ENCODE data around the gene FBN1.

Gene FBN1

DNA sequence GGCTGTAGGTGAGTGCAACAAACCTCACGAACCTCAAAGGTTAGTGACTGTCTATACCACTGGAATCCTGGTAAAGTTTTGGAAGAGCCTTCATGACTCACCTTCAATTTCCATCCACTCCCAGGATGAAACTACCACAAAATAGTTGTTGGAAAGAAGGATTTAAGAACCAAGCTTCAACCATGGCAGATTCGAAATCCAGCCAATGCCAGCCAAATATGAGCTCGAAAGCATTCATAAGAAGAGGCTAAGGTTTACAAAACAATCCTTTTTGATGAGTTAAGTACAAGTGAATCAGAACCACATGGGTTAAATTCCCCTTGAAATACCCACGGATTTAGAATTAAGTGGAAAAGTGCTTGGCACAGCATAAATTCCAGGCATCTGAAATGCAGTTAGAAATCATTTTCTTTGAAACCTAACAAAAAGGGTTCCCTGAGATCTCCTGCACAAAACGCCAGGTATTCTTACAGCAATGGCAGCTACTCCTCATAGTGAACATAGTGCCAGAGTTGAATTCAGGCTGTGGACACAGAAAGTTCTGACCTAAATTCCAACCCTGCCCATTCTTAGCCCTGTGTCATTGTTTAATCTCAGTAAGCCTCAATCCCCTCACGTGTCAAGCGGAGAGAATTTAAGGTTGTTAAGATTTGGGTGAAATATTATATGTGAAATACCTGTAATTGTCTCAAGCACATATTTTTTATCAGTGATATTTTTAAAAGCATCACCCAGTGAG lies 89.2 kb downstream of the FBN1 start:
- H3K4me3 ChIP-seq (ENCODE audit: low read depth, low read length): no peak overlapping the region
- no peaks in the 10 kb centered on the region for H3K36me3 ChIP-seq
- no peaks in the 10 kb centered on the region for H3K27me3 ChIP-seq (ENCODE audit: insufficient read depth, low read depth, severe bottlenecking)
- TF ChIP-seq, protein P1, sequence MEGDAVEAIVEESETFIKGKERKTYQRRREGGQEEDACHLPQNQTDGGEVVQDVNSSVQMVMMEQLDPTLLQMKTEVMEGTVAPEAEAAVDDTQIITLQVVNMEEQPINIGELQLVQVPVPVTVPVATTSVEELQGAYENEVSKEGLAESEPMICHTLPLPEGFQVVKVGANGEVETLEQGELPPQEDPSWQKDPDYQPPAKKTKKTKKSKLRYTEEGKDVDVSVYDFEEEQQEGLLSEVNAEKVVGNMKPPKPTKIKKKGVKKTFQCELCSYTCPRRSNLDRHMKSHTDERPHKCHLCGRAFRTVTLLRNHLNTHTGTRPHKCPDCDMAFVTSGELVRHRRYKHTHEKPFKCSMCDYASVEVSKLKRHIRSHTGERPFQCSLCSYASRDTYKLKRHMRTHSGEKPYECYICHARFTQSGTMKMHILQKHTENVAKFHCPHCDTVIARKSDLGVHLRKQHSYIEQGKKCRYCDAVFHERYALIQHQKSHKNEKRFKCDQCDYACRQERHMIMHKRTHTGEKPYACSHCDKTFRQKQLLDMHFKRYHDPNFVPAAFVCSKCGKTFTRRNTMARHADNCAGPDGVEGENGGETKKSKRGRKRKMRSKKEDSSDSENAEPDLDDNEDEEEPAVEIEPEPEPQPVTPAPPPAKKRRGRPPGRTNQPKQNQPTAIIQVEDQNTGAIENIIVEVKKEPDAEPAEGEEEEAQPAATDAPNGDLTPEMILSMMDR (IDR thresholded peaks at IDR 0.05; ENCODE audit: low read depth, low read length): no peak
- H3K27ac ChIP-seq: no peak overlapping the region
- H3K9me3 ChIP-seq (ENCODE audit: severe bottlenecking): no peaks in the 10 kb centered on the region
- DNase-seq: no peak

DNA sequence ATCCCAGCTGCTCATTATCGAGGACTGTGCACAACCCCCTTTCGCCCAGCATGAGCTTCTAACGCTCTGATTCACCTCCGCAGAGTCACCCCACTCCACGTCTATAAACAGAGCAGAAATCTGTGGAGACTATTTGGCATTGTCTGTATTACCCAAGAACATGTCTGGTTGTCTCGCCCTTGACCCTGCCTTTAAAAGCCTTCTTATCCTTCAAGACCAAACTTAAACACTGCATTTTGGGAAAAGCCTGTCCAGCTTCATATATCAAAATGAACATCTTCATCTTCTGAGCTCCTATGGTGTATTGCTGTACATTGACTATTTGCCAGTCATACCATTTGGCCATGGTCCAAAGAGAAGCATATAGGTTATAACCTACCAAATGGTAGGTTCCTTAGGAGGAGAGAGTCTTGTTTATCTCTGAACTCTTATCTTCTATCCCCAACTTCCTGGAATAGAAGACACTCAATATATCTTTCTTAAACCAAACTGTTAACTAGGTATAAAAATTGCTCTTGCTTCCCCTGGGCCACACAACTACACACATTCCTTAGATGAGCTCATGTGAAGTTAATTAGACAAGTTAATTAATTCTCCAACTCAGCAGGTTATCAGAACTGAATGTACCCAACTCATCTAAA lies 90.1 kb downstream of the FBN1 start:
- TF ChIP-seq, protein P1 (IDR thresholded peaks at IDR 0.05; ENCODE audit: low read depth, low read length): no peak
- H3K9me3 ChIP-seq (ENCODE audit: severe bottlenecking): no peaks in the 10 kb centered on the region
- H3K27ac ChIP-seq: no peak overlapping the region
- DNase-seq: no peak
- no peaks in the 10 kb centered on the region for H3K36me3 ChIP-seq
- H3K27me3 ChIP-seq (ENCODE audit: insufficient read depth, low read depth, severe bottlenecking): no peaks in the 10 kb centered on the region
- H3K4me3 ChIP-seq (ENCODE audit: low read depth, low read length): no peak overlapping the region

DNA sequence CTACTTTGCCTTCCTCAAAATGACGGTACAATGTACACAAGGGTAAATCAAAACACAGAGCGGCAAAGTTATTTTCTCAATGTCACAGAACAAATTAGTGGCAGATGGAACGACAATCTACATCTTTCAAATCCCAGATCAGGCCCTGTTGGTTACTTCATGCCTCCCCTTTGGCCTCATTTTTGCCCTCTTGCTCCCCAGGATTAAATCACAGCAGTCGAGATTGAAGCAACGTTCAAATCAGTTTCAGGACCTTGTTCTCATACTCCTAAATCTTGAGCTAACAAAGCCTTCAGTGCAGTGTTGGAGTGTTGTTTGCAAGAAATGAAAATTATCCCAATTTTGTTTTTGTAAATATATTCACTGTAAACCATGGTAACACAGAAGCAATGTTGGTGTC lies 91.4 kb downstream of the FBN1 start:
- no peak for DNase-seq
- no peaks in the 10 kb centered on the region for H3K9me3 ChIP-seq (ENCODE audit: severe bottlenecking)
- H3K4me3 ChIP-seq (ENCODE audit: low read depth, low read length): no peak overlapping the region
- no peaks in the 10 kb centered on the region for H3K27me3 ChIP-seq (ENCODE audit: insufficient read depth, low read depth, severe bottlenecking)
- H3K36me3 ChIP-seq: no peaks in the 10 kb centered on the region
- H3K27ac ChIP-seq: no peak overlapping the region
- TF ChIP-seq, protein P1 (IDR thresholded peaks at IDR 0.05; ENCODE audit: low read depth, low read length): no peak

DNA sequence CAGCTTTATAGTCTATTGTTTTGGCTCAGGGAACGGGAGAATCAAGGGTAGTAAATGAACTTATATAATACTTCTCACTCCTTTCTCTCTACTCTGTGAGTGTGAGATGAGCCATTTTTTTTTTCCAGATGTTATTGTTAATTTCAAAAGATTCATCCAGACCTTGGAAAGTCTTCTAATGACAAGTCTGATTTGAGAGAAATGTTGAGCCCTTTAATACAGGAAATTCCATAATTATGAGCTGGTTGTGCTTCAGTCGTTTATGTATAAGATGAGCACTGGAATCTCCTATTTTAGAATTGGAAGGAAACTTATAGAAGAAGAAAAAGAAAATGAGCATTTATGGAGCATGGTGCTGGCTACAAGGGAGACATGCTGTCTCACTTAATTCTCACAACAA lies 92.0 kb downstream of the FBN1 start:
- Histone ChIP-seq H3K36me3 (no peaks in the 10 kb centered on the region), H3K4me3 (ENCODE audit: low read depth, low read length) (no peak overlapping the region), H3K27me3 (ENCODE audit: insufficient read depth, low read depth, severe bottlenecking) (no peaks in the 10 kb centered on the region), H3K9me3 (ENCODE audit: severe bottlenecking) (no peaks in the 10 kb centered on the region), H3K27ac (no peak overlapping the region)
- no peak for DNase-seq
- TF ChIP-seq, protein P1 (IDR thresholded peaks at IDR 0.05; ENCODE audit: low read depth, low read length): no peak

DNA sequence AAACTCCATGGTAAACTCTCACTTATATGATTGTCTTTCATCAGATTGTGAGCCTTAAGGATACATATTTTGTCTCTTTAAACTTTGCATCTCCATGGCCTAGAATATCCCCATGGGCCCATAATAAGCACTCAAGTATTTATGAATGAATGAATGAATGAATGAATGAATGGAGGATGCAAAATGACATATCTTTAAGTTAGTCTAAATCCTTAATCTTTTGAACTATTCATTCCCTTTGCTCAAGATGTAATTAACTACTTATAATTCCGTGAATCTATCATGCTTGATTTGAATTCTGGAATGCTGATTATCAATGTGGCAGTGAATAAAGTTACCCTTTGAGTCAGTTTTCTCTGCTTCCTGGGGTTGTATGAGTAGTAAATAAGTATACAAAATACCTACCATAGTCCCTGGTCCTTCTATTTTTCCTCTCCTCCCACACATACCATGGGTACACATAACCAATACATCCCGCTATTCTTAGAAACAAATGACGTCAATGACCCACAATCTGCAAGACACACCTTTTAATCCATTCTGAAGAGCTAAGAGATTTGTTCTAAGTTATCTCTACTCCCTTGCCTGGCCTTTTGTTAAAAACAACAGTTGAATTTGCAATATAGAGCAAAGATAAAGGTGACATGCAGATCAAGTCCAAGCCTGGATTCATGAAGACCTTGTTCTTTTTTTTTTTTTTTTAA lies 94.5 kb downstream of the FBN1 start:
- H3K27me3 ChIP-seq (ENCODE audit: insufficient read depth, low read depth, severe bottlenecking): no peaks in the 10 kb centered on the region
- H3K9me3 ChIP-seq (ENCODE audit: severe bottlenecking): no peaks in the 10 kb centered on the region
- H3K4me3 ChIP-seq (ENCODE audit: low read depth, low read length): no peak overlapping the region
- no peaks in the 10 kb centered on the region for H3K36me3 ChIP-seq
- TF ChIP-seq, protein P1 (IDR thresholded peaks at IDR 0.05; ENCODE audit: low read depth, low read length): no peak
- DNase-seq: no peak
- H3K27ac ChIP-seq: no peak overlapping the region
